ENCODE measurements around the gene GLIS1.

Gene GLIS1

DNA sequence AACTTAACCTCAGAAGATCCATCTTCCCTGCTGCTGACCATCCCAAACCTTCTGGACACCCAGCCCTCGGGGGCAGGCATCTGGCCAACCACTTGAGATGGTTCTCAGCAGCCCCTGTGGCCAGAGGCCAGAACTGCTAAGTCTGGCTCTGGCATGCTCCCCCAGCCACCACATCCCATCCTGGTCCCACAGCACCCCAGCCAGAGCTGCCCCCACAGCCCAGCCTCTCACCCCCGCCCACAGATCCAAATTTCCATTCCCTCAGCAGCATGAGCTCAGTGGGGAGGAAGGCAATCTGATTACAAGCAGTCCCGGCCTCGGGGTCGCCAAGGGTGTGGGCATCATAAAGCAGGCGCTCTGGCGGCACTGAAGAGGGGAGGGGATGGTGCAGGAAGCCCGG, 45.6 kb downstream of the GLIS1 start:
- DNase-seq: no peak

DNA sequence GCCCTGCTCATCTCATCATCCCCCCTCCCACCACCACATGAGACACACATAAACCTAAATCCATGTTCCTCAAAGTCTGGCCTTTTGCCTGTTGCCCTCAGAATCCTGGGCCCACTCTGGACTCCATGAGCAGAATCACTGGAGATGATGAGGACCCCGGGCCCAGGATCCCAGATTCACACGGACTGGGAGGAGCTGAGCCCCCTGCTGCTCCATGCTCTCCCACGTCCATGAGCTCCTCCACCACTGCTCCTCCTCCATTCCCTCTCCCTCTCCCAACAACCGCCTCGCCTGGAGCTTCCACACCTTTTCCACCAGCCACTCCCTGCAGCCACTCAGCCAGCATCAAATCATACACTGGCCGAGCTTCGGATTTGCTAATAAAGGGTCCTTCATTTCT, 47.6 kb downstream of the GLIS1 start:
- DNase-seq: no peak

DNA sequence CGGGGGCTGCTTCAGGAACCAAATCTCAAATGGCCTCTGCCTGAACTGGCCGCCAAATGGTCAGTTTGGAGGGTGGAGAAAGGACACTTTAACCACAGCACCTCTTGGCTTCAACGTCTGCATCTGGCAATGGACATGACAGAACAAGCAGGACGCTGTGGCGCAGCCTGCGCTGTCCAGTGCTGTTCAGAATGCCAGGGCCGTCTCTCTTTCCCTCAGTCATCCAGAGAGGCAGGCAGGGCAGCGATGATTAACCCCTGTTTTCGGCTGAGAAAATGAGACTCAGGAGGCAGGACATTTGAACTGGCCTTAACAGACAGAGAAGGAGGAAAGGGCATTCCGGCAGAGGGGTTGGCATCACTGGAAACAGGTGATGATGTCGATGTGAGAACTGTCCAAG, 48.6 kb downstream of the GLIS1 start:
- DNase-seq: no peak

DNA sequence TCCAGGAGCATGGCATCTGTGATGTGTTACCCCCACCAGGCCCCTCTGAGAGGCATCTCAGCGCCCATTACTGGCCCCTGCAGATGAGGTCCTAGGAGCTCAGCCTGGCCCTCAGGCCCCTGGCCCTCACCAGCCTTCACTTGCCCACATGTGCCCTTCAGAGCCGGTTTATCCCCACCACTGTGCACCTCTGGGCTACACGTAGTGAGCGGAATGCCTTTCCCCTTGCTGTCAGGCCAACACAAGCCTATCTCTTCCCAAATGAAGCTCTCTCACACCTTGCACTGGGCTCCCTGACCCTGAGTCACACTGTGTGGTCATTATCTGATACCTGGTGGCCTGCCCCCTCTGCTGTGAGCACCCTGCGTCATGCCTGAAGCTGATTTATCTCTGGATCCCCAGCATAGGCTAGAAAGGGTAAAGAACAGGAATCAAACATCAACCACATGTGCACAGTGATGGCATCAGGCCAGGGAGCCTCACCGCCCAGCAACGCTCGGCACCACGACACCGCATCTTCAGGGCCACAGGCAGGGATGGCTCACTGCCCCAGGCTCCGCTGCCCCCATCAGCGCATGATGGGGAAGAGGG, 49.1 kb downstream of the GLIS1 start:
- DNase-seq: no peak

DNA sequence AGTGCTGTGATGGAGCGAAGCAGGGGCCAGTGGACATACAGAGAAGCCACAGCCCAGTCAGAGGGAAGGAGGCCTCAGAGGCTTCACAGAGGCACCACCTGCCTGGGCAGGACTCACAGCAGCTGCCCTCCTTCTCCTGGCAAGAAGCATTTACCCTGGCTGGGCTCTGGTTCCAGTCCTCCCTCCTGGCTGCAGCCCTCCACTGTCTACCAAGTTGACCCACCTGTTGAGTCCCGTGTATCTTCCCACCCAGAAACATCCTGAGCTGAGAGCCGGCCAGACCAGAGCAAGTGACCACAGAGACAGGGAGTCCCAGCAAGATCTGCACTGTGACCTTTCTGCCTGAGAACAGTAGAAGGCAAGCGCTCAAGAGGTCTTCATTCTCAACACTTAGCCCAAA, 49.7 kb downstream of the GLIS1 start:
- no peak for DNase-seq

DNA sequence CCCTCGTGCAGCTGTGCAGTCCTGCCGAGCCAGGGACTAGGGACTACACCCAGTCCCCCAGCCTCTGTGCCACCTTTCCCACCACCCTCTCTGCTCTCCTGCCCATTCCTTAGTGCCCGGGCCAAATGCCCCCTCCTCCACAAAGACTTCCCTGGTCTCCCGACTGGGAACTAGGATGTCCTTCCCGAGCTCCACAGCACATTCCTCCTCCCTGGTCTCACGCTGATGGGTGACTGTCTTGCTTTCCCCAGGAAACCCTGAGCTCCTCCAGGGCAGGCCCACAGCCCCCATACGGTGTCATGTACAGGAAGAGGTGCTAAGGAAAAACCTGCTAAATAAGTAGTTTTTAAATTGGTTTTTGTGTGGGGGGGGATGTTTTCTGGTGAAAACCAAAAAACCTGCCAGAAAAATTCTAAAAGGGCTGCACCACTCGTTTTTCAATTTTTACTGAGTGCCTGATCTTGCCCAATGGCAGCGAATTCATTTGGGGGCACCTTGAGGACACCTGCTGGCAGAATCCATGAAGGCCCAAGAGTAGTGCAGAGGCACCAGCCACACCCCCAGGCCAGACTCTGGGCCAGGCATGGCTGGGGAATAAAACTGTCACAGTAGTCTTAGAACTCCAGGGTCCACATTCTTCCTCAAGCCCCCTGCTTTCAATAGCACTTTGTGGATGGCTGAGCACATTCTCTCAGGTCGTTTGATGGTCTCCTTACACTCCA, 50.4 kb downstream of the GLIS1 start:
- DNase-seq: no peak

DNA sequence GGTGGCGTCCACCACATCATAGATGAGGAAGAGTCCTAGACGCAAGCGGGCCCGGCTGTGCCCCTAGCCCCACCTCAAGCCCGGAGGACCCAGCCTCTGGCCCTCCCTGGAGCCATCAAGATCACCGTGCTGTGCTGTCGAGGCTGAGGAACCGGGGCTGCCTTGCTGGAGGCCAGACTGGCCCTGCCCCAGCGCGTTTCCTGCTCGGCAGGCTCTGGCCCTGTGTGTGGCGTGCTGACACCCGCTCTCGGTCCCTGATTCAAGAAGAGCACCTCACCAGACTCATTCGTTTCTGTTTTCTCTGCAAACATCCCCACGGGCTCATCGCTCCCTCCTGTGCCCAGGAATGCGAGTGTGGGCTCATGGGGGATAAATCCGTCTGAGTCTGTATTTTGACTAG, 51.1 kb downstream of the GLIS1 start:
- no peak for DNase-seq

DNA sequence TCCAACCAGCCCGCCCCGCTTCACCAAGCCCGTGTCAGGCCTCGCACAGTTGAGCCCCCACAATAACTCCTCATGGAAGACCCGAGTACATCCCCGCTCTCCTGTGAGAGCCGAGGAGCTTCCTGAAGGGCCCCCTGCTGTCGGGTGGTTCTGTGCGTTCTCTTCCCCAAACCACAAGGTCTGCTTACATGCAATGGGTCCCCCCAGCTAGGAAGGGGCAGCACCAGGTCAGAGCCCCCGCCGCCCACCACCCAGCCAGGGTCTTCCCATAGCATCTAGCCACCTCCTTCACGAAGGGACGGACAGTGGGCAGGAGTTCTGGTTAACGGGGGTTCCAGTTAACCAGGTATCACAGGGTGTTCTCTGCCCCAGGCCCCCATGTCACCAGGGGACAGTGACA, 51.5 kb downstream of the GLIS1 start:
- no peak for DNase-seq

DNA sequence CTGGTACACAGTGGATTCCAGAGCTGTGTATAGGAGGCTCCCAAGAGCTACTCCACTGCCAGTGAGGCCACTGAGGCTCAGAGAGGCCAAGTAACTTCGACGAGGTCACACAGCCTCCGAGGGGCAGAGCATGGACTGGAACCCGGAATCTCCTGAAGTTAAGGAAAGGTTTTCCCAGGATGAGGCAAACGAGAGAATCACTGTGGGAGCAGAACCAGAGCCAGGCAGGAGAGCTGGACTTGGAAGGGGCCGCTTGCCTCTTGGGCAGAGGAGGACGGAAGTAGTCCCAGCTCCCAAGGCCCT, 52.0 kb downstream of the GLIS1 start:
- no peak for DNase-seq

DNA sequence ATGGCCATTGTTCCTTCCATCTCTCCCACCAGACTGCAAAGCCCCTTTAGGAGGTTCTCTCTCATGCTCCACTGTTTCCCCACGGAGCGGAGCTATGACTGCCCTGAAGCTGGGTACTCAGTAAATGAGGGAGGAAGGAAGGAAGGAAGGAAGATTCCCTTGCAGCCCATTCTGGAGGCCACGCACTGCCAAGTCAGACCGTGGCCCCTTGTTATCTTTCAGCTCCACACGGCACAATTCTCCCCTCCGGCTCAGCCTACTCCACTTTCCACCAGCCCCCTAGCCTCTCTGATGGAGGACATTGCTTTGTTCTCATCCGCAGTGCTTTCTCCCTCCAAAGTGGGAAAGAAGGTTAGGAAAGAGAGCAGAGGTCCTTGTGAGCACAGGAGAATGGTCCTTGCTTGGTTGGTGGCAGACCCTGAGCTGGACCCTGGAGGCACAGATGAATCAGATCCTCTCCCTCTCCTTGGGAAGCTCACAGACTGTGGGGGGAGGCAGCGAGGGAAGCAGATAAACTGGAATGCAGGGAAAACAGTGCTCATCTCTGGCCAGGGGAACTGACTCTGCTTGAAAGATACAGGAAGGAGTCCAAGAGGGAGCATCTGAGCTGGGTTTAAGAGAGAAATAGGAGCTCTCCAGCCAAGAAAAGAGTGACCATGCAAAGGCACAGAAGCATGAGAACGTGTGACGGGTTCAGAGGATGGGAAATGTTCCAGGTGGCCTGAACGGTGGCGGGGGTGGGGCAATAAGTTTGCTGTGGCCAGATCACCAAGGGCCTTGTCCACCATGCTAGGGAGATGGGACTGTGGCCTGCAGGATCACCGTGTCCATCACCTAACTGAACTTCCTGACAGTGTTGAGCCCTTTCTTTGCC, 52.6 kb downstream of the GLIS1 start:
- DNase-seq: no peak

DNA sequence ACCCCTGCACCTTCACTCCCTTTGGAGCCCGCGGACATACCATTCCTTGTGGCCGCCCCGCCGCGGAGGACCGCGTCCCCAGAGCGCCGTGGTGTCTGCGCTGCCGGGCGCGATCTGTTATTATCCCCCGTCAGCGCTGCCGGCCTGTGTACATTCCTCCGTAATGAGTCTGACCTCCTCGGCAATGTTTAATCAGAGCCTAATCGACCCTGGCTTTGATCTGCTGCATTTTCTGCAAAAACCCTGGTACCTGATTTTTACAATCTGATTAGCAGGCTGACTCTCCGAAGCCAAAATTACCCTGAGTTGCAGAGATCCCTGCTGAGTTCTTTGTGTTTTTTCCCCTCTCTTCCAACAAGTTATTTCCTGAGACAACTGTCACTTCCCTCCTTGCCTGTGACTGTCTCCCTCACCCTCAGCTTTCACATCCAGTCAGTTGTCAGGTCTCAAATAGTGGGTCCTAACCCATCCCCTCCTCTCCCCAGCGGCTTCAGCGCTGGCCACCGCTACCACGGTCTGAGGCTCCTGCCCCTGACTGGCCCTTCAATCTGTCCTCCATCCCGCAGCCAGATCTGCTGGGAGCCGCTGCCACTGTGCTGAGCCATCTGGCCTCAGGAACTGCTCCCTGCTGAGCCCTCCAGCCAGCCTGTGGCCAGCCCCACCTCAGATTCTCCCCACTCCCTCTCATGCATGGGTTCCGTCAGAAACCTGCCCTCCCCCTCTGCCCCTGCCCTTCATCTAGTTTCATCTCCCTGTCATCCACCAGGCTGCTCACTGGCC, 53.5 kb downstream of the GLIS1 start:
- no peak for DNase-seq

DNA sequence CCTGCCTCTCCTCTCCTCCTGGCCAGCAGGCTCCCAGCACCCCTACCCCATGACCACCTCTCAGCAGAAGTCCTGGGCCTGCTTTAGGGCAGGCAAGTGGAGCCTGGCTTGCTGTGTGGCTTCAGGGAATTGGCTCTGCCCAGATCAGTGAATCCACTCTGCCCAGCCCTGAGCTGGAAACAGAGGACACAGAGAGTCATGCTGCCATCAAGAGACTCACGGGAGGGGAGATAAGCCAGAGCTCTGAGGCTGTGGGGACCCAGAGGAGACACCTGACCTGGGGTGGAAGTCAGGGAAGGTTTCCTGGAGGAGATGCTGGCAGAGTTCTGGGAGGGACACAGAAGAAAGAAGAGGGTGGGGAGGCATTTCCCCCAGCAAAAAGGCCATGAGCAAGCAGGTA, 54.2 kb downstream of the GLIS1 start:
- no peak for DNase-seq

DNA sequence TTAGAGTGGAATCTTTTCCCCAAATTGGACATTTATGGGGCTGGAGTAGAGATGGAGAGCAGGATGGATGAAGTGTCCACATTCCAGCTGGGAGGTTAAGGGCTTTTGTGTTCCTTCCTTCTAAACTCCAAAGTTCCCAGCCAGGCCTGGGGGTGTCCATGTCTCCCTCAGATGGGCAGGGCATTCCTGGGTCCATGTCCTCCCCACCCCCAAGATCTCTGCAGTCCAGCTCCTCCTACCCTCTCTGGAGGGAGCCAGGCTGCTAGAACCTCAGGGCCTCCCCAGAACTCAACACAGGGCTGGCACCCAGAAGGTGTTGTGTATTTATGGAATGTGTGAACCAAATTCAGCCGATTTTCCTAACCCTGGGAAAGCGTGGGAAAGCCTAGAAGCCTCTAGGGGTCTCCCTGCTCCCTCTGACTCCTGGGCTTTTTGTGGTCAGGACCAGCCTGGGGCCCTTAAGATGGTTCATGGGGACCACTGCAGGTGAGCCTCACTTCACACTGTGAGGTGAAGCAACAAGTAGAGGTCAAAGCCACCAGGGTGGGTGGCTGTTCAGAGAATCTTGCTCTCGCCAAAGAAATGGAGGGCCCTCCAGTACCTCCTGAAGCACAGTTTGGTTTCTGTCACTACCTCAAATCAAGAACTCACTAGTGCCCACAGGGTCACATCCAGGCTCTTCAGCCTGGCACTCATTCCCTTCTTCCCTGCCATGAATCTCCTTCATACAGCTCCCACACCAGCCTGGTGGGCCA, 54.8 kb downstream of the GLIS1 start:
- DNase-seq: no peak

DNA sequence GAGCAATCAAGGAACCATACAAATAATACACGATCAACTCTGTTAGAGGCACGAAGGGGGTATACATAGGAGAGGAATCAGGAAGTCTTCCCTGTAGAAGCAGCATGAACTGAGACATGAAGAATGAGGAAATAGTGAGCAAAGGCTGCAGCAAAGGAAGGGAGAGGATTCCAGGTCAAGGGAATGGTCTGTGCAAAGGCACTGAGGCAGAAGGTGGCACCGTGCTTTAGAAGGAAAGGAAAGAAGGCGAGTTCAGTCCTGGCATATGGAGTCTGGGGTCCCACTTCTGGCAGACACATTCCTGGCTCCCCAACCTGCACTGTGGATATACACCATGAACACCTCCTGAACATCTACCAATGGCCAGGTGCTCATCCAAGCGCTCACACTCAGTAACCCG, 56.1 kb downstream of the GLIS1 start:
- DNase-seq: no peak

DNA sequence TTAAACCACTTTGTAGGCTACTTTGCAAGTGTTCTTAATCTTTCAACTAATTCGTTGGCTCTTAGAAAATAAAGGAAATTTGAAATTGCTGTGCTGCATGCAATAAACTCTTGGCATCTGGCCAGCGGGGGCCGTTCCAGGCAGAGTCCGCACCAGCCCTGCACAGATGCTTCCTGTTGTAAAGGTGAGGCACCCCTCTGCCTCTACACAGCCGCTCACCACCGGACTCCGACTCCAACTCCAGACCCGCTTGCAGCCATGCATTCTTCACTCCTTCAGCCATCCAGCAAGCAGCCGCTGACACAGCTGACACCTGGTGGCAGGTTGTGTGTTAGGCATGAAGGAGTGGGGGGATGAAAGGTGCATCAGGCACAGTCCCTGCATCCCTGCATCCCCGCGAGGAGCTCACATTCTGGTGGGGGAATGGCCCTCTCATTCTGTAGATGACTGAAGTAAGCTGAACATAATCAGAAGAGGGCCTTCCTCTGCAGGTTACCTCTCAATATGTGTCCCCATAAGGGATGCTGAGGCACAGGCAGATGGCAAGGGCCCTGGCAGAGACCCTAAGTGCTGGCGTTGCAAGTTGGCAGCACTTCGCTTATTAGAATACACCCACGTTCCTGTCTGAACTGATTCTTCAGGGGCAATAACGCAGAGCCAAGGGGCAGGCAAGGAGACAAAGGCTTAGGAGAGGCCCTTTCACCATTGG, 56.8 kb downstream of the GLIS1 start:
- peak; percentile 30 for DNase-seq

DNA sequence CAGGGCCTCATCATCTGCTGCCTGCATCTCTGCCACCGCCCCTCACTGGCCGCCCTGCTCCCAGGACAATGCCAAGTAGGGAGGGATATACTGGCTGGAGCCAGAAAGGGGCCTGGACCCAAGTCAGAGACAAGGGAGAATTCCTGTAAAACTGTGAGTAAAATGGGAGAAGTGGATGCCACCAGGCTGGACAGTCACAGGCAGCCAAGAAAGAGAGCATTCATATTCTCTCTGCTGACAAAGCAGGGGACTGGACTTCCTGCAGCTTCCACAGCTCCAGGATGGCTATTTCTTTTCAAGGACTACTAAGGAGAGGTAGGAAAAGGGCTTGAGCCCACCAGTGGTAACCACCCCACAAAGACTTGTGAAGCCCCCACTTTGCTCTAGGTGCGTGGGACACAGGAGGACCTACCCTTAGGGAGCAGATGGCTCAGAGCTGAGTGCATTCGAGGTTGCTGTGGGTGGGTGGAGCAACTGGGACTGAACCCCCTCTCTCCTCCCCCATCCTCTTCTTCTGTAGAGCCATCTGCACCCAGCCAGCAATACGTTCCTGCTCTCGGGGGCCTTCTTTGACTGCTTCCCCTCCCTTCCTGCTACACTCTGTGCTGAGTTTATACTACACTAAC, 57.5 kb downstream of the GLIS1 start:
- DNase-seq: no peak

DNA sequence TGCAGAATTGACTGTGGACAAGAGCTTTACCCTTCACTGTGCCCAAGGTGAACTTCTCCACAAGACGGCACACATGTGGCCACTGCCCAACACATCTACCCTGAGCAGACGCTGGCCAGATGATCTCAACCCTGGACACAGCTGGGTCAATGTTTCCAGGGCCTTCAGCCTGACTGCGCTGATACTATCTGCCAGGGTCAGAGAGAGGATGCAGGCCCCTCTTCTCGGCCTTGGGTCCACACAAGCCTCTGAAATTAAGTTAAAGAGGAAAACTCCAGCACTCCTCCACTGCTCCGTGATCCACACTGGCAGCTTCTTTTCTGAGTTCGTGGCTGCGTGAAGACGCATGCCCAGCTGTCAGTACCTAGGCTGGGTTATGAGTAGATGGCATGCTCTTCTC, 58.1 kb downstream of the GLIS1 start:
- no peak for DNase-seq

DNA sequence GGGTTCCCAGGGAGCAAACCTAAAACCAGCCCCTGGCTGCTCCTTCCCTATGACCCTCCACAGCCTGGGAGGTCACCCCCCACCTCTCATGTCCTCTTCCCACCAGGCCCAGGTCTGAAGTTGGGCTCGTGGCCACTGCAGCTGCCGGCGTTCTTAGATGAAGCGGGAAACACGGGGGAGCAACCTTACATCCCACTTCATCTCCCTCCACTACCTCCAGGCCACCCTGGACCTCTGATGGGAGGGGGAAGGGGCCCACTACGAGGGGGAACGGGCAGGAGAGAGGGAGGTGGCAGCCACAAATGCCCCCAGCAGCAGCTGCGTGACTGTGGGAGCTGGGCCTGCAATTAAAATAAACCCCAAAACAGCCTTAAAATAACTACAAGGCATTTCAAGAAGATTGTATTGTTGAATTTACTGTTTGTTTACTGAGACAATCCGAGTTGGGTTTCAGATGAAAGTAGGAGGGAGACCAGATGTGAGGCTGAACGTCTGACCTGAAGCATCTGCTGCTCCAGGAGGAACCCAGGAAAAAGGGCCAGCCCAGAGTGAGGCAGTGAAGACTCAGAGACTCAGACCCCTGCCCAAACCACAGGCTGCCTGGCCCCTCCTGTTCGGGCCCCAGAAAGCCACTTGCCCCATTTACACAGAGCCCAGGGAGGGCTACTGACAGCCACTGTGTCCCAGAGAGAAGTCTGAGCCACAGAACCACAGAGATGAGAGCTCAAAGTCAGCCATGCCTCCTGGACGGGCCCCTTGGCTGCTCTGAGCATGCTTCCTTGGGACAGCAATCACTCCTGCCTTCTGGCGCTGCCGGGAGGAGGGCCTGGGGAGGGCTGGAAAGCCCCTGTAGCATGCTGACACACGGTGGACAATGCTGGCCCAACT, 59.8 kb downstream of the GLIS1 start:
- no peak for DNase-seq

DNA sequence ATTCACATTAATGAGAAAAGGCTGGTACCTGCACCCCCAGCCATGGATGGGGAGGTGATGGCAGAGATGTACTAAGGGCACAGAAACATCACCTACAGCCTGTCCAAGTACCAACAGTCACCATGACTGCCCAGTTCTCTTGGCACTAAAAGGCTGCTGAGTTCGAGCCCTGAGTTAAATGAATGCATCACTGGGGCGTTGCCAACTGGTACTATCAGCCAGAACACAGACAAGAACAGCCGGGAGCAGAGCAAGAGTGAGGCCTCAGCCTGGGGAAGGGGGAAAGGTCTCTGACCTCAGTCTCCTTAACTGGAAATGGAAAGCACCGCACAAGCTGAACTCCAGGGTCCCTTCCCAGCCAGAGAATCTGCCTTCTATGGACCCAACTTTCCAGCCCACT, 60.5 kb downstream of the GLIS1 start:
- no peak for DNase-seq

DNA sequence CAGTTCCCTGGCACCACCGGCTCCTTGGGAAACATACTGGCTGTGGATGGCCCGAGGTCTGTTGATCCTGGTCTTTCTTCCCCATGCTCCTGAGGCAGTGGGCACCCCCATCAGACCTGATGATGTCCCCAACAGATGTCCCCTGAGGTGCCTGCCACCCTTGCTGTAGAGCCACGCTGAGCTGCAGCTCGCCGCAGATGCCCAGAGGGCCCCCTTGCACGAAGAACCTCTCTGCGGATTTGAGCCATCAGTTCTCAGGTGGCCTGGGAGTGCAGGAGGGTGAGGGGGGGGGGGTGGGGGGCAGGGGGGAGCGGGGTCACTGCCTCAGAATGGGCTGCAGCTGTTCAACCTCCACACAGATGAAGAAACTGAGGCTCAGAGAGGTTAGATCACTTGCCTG, 60.9 kb downstream of the GLIS1 start:
- no peak for DNase-seq

DNA sequence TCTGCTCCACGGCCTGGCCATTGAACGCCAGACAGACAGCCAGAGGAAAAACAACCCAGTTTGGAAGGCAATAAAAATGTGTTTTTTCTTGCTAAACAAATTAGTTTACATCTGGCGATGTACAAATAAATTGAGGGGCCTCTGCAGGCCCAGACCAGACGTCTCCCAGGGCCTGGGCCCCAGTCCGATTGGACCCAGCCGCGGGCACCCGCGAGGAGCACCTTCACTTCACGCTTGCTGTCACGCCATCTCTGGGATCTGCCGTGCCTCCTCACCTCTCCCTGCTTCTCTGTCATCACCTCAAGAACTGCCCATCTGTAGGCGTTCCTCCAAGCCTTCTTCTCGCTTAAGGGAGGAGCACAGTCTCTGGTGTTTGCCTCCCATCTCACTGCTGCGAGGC, 61.5 kb downstream of the GLIS1 start:
- no peak for DNase-seq
